Lung (tissue), 12 donors: ENCODE measurements around the gene ETV6. TPM values are rescaled to one million over a fixed set of nuclear protein-coding genes. Genes with fewer than 3 reads are reported as not detected.

Experiments used
- ATAC-seq: fragments of 200-7000 bp; cut with Tn5 transposase; one replicate; pipeline ENCODE4 v1.9.1; 2020; ENCODE audit warnings: moderate number of reproducible peaks; ENCODE audit not compliant: insufficient read depth, low FRiP score
- DNase-seq, 3 donors: peaks; one replicate each; pipeline ENCODE4 v3.0.0-alpha.2; 2013 to 2017
- H3K27ac ChIP-seq, 2 donors: one replicate each; pipeline ENCODE4 v1.5.1; 2013; ENCODE audit warnings: mild to moderate bottlenecking in 2 of 2, moderate library complexity in 2 of 2, control low read depth in 1 of 2, inconsistent platforms in 1 of 2, low read depth in 1 of 2, low read length in 1 of 2
- H3K27me3 ChIP-seq, 3 donors: one replicate each; pipeline ENCODE4 v1.5.1; 2013; ENCODE audit warnings: low read length in 2 of 3; ENCODE audit not compliant: control insufficient read depth in 3 of 3, insufficient read depth in 3 of 3
- H3K36me3 ChIP-seq, 4 donors: one replicate each; pipeline ENCODE4 v1.5.1; 2013; ENCODE audit warnings: low read length in 4 of 4, mild to moderate bottlenecking in 1 of 4, moderate library complexity in 1 of 4; ENCODE audit not compliant: control insufficient read depth in 4 of 4, insufficient read depth in 4 of 4
- H3K4me1 ChIP-seq, 5 donors: one replicate each; pipeline ENCODE4 v1.5.1; 2013; ENCODE audit warnings: low read length in 5 of 5, mild to moderate bottlenecking in 2 of 5, moderate library complexity in 1 of 5; ENCODE audit not compliant: control insufficient read depth in 5 of 5, insufficient read depth in 5 of 5
- H3K4me3 ChIP-seq: one replicate; pipeline ENCODE4 v1.5.1; 2013; ENCODE audit warnings: mild to moderate bottlenecking, control low read depth, moderate library complexity
- H3K9ac ChIP-seq, 2 donors: one replicate each; pipeline ENCODE4 v1.5.1; 2013; ENCODE audit warnings: low read length in 2 of 2, control low read depth in 1 of 2; ENCODE audit not compliant: insufficient read depth in 1 of 2
- H3K9me3 ChIP-seq, 4 donors: one replicate each; pipeline ENCODE4 v1.5.1; 2013; ENCODE audit warnings: low read length in 3 of 4, mild to moderate bottlenecking in 1 of 4, moderate library complexity in 1 of 4; ENCODE audit not compliant: control insufficient read depth in 4 of 4, insufficient read depth in 3 of 4
- CTCF ChIP-seq: IDR thresholded peaks from 2 replicates; pipeline ENCODE4 v1.5.1; 2012; ENCODE audit warnings: mild to moderate bottlenecking; ENCODE audit errors: control extremely low read depth, extremely low read depth
- WGBS, 2 donors: extraction: QIAGEN DNeasy Blood & Tissue Kit; methylation state at CpG; one replicate each; pipeline ENCODE4 v1.1.7; 2013; 5-methylcytosine and 5-hydroxymethylcytosine counted together
- polyA plus RNA-seq, 2 donors: library from polyadenylated mRNA; stranded (reverse); fragments of 200-250 nt; gene quantifications; one replicate each; pipeline ENCODE4 v1.2.1, GENCODE V29; 2013
- total RNA-seq, 2 donors: library from RNA; depleted of rRNA in 1 of 2; stranded (reverse); fragments of >200 nt in 1 of 2; gene quantifications; one replicate each; pipeline ENCODE4 v1.2.1, GENCODE V29; 2014 to 2021
- donor health status: control.
- donor health status: control.
- donor health status: Bipolar disorder and iron deficiency.
- donor health status: healthy.
- donor health status: DM: yes; HTN: yes; CAD: no.

The ETV6 gene
- total and polyA plus RNA-seq, 4 donors, result 8.6 to 45.7 (median 13.6) TPM

DNA sequence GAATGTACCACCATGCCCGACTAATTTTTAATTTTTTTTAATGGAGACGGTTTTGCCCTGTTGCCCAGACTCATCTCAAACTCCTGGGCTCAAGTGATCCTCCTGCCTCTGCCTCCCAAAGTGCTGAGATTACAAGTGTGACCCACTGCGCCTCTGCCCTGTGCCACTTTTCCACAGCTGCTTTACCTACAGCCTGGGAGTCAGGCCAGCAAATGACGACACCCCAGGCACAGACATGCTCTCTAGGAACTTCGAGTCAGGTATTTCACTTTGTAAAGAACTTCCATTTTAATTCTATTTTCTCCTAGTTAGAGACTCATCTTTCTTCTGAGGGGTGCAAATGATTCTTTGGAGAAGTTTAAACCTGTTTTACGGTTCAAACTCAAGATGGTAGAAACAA lies 89.0 kb downstream of the ETV6 start:
- no peak for DNase-seq
- Histone ChIP-seq H3K27ac (no peak overlapping the region), H3K9me3 (no peaks in the 10 kb centered on the region), H3K36me3 (no peaks in the 10 kb centered on the region), H3K4me3 (no peak overlapping the region), H3K4me1 (peaks cover 0 to 11% (median 2%) of the 10 kb centered on the region in 5 donors), H3K9ac (no peak overlapping the region), H3K27me3 (no peaks in the 10 kb centered on the region)
- WGBS, 2 donors, result 85 to 89% methylated on average over 6 of the region's 6 CpGs
- TF ChIP-seq CTCF, result no peak
- ATAC-seq, result no peak

DNA sequence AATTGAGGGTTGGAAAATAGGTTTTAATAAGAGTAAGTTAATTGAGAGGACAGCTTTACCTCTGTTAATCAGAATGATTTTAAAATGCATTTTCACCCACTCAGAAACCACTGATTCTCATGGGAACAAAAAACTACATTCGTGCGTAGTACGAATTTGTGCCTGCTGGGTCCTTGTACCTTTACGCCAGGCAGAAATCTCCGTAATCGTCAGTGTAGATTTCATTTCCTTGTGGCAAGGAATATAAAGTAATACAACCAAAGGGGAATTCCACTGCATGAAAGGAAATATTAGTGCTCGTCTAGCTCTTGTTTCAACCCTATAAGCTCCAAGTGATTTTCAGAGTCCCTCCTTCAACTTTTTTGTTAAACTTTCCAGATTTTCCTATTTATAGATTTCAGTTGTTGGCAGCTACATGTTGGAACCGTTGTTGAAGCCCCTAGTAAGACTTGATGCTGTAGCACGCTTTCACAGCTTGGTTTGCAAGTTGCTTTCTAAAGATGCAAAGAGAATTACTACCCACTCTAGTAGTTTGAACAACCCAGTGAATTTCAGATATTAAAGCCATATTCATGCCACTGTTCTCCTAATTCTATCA lies 90.6 kb downstream of the ETV6 start:
- H3K27me3 ChIP-seq, result no peaks in the 10 kb centered on the region
- no peak for TF ChIP-seq CTCF
- H3K4me1 ChIP-seq, result peaks cover 0 to 12% (median 4%) of the 10 kb centered on the region in 5 donors
- H3K36me3 ChIP-seq, result no peaks in the 10 kb centered on the region
- H3K27ac ChIP-seq, result no peak overlapping the region
- no peaks in the 10 kb centered on the region for H3K9me3 ChIP-seq
- DNase-seq, result peak in 1 of 3 donors; percentile 16
- H3K9ac ChIP-seq, result no peak overlapping the region
- H3K4me3 ChIP-seq, result no peak overlapping the region
- WGBS, 2 donors, result 64 to 74% methylated on average over 9 of the region's 9 CpGs
- no peak for ATAC-seq

GRCh38 chr12:11741434-11742092 lies 92.1 kb downstream of the ETV6 start:
- no peak overlapping the region for H3K9ac ChIP-seq
- no peak overlapping the region for H3K27ac ChIP-seq
- H3K36me3 ChIP-seq, result no peaks in the 10 kb centered on the region
- peaks cover 0 to 14% (median 4%) of the 10 kb centered on the region in 5 donors for H3K4me1 ChIP-seq
- no peak overlapping the region for H3K4me3 ChIP-seq
- DNase-seq (no peak), ATAC-seq (no peak)
- H3K9me3 ChIP-seq, result no peaks in the 10 kb centered on the region
- 84 to 86% methylated on average over 4 of the region's 4 CpGs for WGBS, 2 donors
- TF ChIP-seq CTCF, result no peak
- H3K27me3 ChIP-seq, result no peaks in the 10 kb centered on the region
